ENCODE results near the gene SUPT20HL2. TPM values are rescaled to one million over a fixed set of nuclear protein-coding genes. Genes with fewer than 3 reads are reported as not detected.
"Not testable (repeated sequence)": the region's sequence is repeated elsewhere in the genome, so short reads cannot be mapped to it uniquely, and the experiment has no call there.

Gene SUPT20HL2
- total and polyA plus RNA-seq, 12 donors, result not detected

DNA sequence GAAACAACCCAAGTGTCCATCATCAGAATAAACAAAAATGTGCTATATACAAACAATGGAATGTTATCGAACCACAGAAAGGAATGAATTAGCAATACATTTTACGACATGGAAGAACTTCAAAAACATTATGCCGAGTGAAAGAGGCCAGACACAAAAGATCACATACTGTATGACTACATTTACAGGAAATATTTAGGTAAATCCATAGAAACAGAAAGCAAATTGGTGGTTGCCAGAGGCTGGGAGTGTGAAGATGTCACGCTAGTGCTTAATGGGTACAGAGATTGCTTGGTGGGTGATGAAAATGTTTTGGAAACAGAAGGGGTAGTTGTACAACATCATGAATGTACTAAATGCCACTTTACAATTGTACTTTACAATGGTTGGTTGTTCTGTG is 5.1 kb downstream of the SUPT20HL2 start:
- intact Hi-C loops (cut with DNase I); H3K27ac ChIP-seq; H3K4me3 ChIP-seq; DNase-seq; H3K4me1 ChIP-seq (replicated peaks in 1 of 2); H3K9me3 ChIP-seq (replicated peaks in 1 of 3); H3K36me3 ChIP-seq (replicated peaks in 1 of 2): not testable (repeated sequence)
- WGBS, 4 donors, result 79 to 83% (median 82%) methylated on average over 3 to 4 of the region's 4 CpGs
- H3K27me3 ChIP-seq, result peaks cover 36% of the 10 kb centered on the region

DNA sequence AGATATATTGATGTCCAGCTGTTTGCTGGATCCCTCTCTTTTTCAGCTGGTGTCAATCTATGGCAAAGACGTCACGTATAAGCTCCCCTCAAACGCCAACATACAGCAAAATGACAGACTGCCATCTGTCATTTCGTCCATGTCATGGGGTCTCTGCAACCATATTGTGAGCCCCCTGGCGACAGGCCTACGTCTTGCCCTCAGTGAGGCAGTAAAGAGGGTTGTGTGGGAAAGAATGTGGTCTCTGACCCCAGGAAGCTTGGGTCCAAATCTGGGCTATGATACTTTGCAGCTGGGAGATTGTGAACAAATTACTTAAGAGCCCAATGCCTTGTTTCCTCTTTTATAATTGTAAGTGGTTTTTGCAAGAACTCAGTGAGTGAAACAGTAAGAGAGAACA is 7.4 kb downstream of the SUPT20HL2 start:
- WGBS, 4 donors, result 43 to 52% (median 47%) methylated on average over 6 of the region's 6 CpGs
- no peak for DNase-seq
- Histone ChIP-seq H3K4me1 (replicated peaks in 1 of 2) (no peaks in the 10 kb centered on the region), H3K27ac (no peak overlapping the region), H3K27me3 (peaks cover 54% of the 10 kb centered on the region), H3K9me3 (replicated peaks in 1 of 3) (no peaks in the 10 kb centered on the region), H3K4me3 (no peak overlapping the region), H3K36me3 (replicated peaks in 1 of 2) (no peaks in the 10 kb centered on the region)
- TF ChIP-seq POLR2A (IDR thresholded peaks at IDR 0.05) (no peak), CTCF (IDR thresholded peaks at IDR 0.05) (no peak)
- intact Hi-C loops (cut with DNase I), result no loop called here

- Histone ChIP-seq H3K9me3 (replicated peaks in 1 of 3) (no peaks in the 10 kb centered on the region), H3K27ac (no peak overlapping the region), H3K27me3 (peaks cover 58% of the 10 kb centered on the region), H3K36me3 (replicated peaks in 1 of 2) (no peaks in the 10 kb centered on the region), H3K4me3 (no peak overlapping the region), H3K4me1 (replicated peaks in 1 of 2) (no peaks in the 10 kb centered on the region)
- intact Hi-C loops (cut with DNase I), result no loop called here
- TF ChIP-seq CTCF (IDR thresholded peaks at IDR 0.05), result no peak
- TF ChIP-seq POLR2A (IDR thresholded peaks at IDR 0.05), result no peak
- no peak for DNase-seq
- whole genome bisulfite sequencing, 4 donors, result 66 to 78% (median 76%) methylated on average over 7 of the region's 7 CpGs
Observed at GRCh38 chrX:24305905-24306304, 8.0 kb downstream of the SUPT20HL2 start.

DNA sequence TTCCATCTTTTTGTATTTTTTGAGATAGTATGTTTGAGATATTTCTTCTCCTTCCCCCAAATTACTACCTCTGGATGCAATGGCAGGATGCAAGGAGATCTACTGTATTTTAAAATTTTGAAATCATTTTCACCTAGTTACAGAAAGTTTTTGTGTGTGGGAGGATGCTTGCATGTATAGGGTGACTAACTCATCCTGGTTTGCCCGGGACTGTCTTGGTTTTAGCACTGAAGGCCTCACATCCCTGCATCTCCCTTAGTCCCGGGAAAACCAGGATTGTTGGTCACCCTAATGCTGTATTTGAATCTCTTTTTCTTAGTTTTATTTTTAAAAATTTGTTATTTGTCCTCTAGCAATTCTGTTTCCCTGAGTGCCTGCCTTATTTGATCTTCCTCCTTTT is 12.1 kb downstream of the SUPT20HL2 start:
- intact Hi-C loops (cut with DNase I), result no loop called here
- WGBS, 4 donors, result 69 to 88% (median 83%) methylated on average over 2 of the region's 2 CpGs
- TF ChIP-seq CTCF (IDR thresholded peaks at IDR 0.05), result no peak
- TF ChIP-seq POLR2A (IDR thresholded peaks at IDR 0.05), result no peak
- no peak overlapping the region for H3K27ac ChIP-seq
- no peak overlapping the region for H3K4me3 ChIP-seq
- peaks cover 57% of the 10 kb centered on the region for H3K27me3 ChIP-seq
- H3K36me3 ChIP-seq (replicated peaks in 1 of 2), result no peaks in the 10 kb centered on the region
- no peaks in the 10 kb centered on the region for H3K9me3 ChIP-seq (replicated peaks in 1 of 3)
- H3K4me1 ChIP-seq (replicated peaks in 1 of 2), result no peaks in the 10 kb centered on the region
- DNase-seq, result no peak

DNA sequence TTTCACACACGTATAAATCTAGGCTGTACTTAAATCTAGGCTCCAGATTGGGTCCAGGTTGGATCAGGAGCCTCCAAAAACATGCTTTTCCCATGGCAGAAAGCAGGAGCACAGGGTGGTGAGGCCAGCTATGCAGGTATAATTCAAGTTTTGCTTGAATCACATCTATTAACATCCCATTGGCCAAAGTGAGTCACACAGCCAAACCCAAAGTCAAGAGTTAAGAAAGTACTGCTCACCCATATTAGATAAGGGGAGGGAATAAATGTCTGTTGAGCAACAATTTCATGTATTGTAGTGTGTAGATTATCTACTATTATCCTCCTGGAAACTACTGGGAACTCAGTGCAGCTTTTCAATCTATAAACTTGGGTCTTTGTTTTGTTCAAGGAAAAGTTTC is 12.8 kb downstream of the SUPT20HL2 start:
- Histone ChIP-seq H3K36me3 (replicated peaks in 1 of 2) (no peaks in the 10 kb centered on the region), H3K4me1 (replicated peaks in 1 of 2) (no peaks in the 10 kb centered on the region), H3K4me3 (no peak overlapping the region), H3K9me3 (replicated peaks in 1 of 3) (no peaks in the 10 kb centered on the region), H3K27me3 (peaks cover 55% of the 10 kb centered on the region), H3K27ac (no peak overlapping the region)
- no peak for TF ChIP-seq POLR2A (IDR thresholded peaks at IDR 0.05)
- TF ChIP-seq CTCF (IDR thresholded peaks at IDR 0.05), result no peak
- WGBS, 4 donors, result 58 to 100% (median 73%) methylated on average over 1 of the region's 1 CpG
- intact Hi-C loops (cut with DNase I), result no loop called here
- no peak for DNase-seq
